Measurements from ENCODE around the gene TBC1D3E.
"Not testable (repeated sequence)": the region's sequence is repeated elsewhere in the genome, so short reads cannot be mapped to it uniquely, and the experiment has no call there.

Gene TBC1D3E

GRCh38 chr17:38127651-38128050 lies at the start of gene TBC1D3E:
Gene TBC1D3E (plus strand): TSS chr17:38127951. CDS start chr17:38129496, 1,545 bp downstream.
- not testable (repeated sequence) for DNase-seq (ENCODE audit: low read depth in 3 of 3, low spot score in 1 of 3)

GRCh38 chr17:38087344-38087743 lies 40.4 kb upstream of the TBC1D3E start:
- not testable (repeated sequence) for DNase-seq (ENCODE audit: low read depth in 3 of 3, low spot score in 1 of 3)

GRCh38 chr17:38088120-38088519 lies 39.6 kb upstream of the TBC1D3E start:
- not testable (repeated sequence) for DNase-seq (ENCODE audit: low read depth in 3 of 3, low spot score in 1 of 3)

GRCh38 chr17:38094059-38094694 lies 33.6 kb upstream of the TBC1D3E start:
- DNase-seq (ENCODE audit: low read depth in 3 of 3, low spot score in 1 of 3) = not testable (repeated sequence)

- DNase-seq (ENCODE audit: low read depth in 3 of 3, low spot score in 1 of 3) = not testable (repeated sequence)
These were observed 28.5 kb upstream of the TBC1D3E start for GRCh38 chr17:38099262-38099661.

- not testable (repeated sequence) for DNase-seq (ENCODE audit: low read depth in 3 of 3, low spot score in 1 of 3)
These were observed 7.9 kb upstream of the TBC1D3E start for GRCh38 chr17:38119829-38120228.

GRCh38 chr17:38134860-38135259 lies 7.1 kb downstream of the TBC1D3E start:
- DNase-seq (ENCODE audit: low read depth in 3 of 3, low spot score in 1 of 3) = not testable (repeated sequence)

Measured in stimulated activated CD4-positive, alpha-beta T cell treated with anti-CD3 and anti-CD28 coated beads, TNF-alpha, amount 100 ng/mL, for 1 hour (primary cell).